Activated CD8-positive, alpha-beta memory T cell treated with anti-CD3 and anti-CD28 coated beads for 24 hours (primary cell): ENCODE data around the gene RAB3B.
"Not testable (repeated sequence)": the region's sequence is repeated elsewhere in the genome, so short reads cannot be mapped to it uniquely, and the experiment has no call there.

ENCODE experiments used
- DNase-seq: peaks from one replicate; pipeline ENCODE4 v3.0.0-alpha.2; 2020

The RAB3B gene

GRCh38 chr1:51990478-51990965, at the start of gene RAB3B:
TSS of gene RAB3B (minus strand) at chr1:51990700. CDS start at chr1:51977117, 13,583 bp downstream.
- DNase-seq = peak; percentile 93

- DNase-seq = no peak
Observed at GRCh38 chr1:52037909-52038308, 47.4 kb upstream of the RAB3B start.

GRCh38 chr1:52037402-52037814, 46.9 kb upstream of the RAB3B start:
- DNase-seq = no peak

GRCh38 chr1:52034050-52034384, 43.5 kb upstream of the RAB3B start:
- DNase-seq = no peak

- DNase-seq = peak; percentile 89
Observed at GRCh38 chr1:52033190-52034049, 42.9 kb upstream of the RAB3B start, which contains the start of gene KTI12. TSS of gene KTI12 (minus strand) at chr1:52033810. CDS start at chr1:52033761, 49 bp downstream.

GRCh38 chr1:52032785-52033131, 42.3 kb upstream of the RAB3B start:
- DNase-seq = no peak

- DNase-seq = no peak
Observed at GRCh38 chr1:52032124-52032784, 41.8 kb upstream of the RAB3B start.

- DNase-seq = not testable (repeated sequence)
Observed at GRCh38 chr1:52028839-52029238, 38.3 kb upstream of the RAB3B start.

- DNase-seq = no peak
Observed at GRCh38 chr1:52028328-52028727, 37.8 kb upstream of the RAB3B start.

GRCh38 chr1:52026278-52026677, 35.8 kb upstream of the RAB3B start:
- DNase-seq = no peak

- DNase-seq = no peak
Observed at GRCh38 chr1:52022133-52022532, 31.6 kb upstream of the RAB3B start.

- DNase-seq = no peak
Observed at GRCh38 chr1:52008071-52008809, 17.7 kb upstream of the RAB3B start.

- DNase-seq = no peak
Observed at GRCh38 chr1:52007215-52008002, 16.9 kb upstream of the RAB3B start.

- DNase-seq = not testable (repeated sequence)
Observed at GRCh38 chr1:52006081-52006553, 15.6 kb upstream of the RAB3B start.

GRCh38 chr1:52005548-52005947, 15.0 kb upstream of the RAB3B start:
- DNase-seq = not testable (repeated sequence)

- DNase-seq = no peak
Observed at GRCh38 chr1:52003877-52004276, 13.4 kb upstream of the RAB3B start.

GRCh38 chr1:52002038-52002917, 11.8 kb upstream of the RAB3B start:
- no peak for DNase-seq

GRCh38 chr1:51998701-51999100, 8.2 kb upstream of the RAB3B start:
- no peak for DNase-seq

- no peak for DNase-seq
Observed at GRCh38 chr1:51997974-51998382, 7.5 kb upstream of the RAB3B start.

- DNase-seq = no peak
Observed at GRCh38 chr1:51989582-51990477, 670 bp downstream of the RAB3B start.
